HEK293 (cell line): ENCODE results near the gene GTF2F1.

Experiments
- BCL11A ChIP-seq: fragments of 450-650 bp; formaldehyde crosslinking; IDR thresholded peaks from 2 replicates; pipeline ENCODE4 v1.5.1; 2016; ENCODE audit warnings: low read depth, missing biosample characterization, missing genetic modification characterization
- GFI1B ChIP-seq: fragments of 450-650 bp; formaldehyde crosslinking; IDR thresholded peaks from 2 replicates; pipeline ENCODE4 v1.5.1; 2016; ENCODE audit warnings: missing biosample characterization, missing genetic modification characterization
- RBAK ChIP-seq: fragments of 450-650 bp; formaldehyde crosslinking; IDR thresholded peaks from 2 replicates; pipeline ENCODE4 v1.5.1; 2016; ENCODE audit warnings: missing biosample characterization, missing genetic modification characterization
- SP7 ChIP-seq: fragments of 450-650 bp; formaldehyde crosslinking; IDR thresholded peaks from 2 replicates; pipeline ENCODE4 v1.5.1; 2016; ENCODE audit warnings: missing biosample characterization, missing genetic modification characterization
- WT1 ChIP-seq: fragments of 450-650 bp; formaldehyde crosslinking; IDR thresholded peaks from 2 replicates; pipeline ENCODE4 v1.5.1; 2016; ENCODE audit warnings: missing biosample characterization, missing genetic modification characterization
- ZFHX2 ChIP-seq: fragments of 450-650 bp; formaldehyde crosslinking; conservative IDR thresholded peaks from 2 replicates; pipeline ENCODE4 v1.5.1; 2016; ENCODE audit warnings: missing biosample characterization, missing genetic modification characterization
- ZNF112 ChIP-seq: fragments of 450-650 bp; formaldehyde crosslinking; IDR thresholded peaks from 2 replicates; pipeline ENCODE4 v1.5.0; 2017; ENCODE audit warnings: missing biosample characterization, missing genetic modification characterization
- ZNF146 ChIP-seq: fragments of 450-650 bp; formaldehyde crosslinking; IDR thresholded peaks from 2 replicates; pipeline ENCODE4 v1.5.1; 2016; ENCODE audit warnings: missing biosample characterization, missing genetic modification characterization
- ZNF16 ChIP-seq: fragments of 450-650 bp; formaldehyde crosslinking; IDR thresholded peaks from 2 replicates; pipeline ENCODE4 v1.5.1; 2016; ENCODE audit warnings: low read depth, missing biosample characterization, missing genetic modification characterization
- ZNF184 ChIP-seq: fragments of 450-650 bp; IDR thresholded peaks from 2 replicates; pipeline ENCODE4 v1.5.1; 2018; ENCODE audit warnings: missing biosample characterization, mild to moderate bottlenecking, missing genetic modification characterization
- ZNF202 ChIP-seq: fragments of 450-650 bp; formaldehyde crosslinking; IDR thresholded peaks from 2 replicates; pipeline ENCODE4 v1.5.1; 2016; ENCODE audit warnings: missing biosample characterization, missing genetic modification characterization, borderline replicate concordance
- ZNF266 ChIP-seq: fragments of 450-650 bp; formaldehyde crosslinking; IDR thresholded peaks from 2 replicates; pipeline ENCODE4 v1.5.1; 2016; ENCODE audit warnings: missing biosample characterization, missing genetic modification characterization, low read depth
- ZNF302 ChIP-seq: fragments of 450-650 bp; formaldehyde crosslinking; IDR thresholded peaks from 2 replicates; pipeline ENCODE4 v1.5.1; 2016; ENCODE audit warnings: missing biosample characterization, missing genetic modification characterization, low read depth
- ZNF354C ChIP-seq: fragments of 450-650 bp; formaldehyde crosslinking; IDR thresholded peaks from 2 replicates; pipeline ENCODE4 v1.5.1; 2016; ENCODE audit warnings: missing biosample characterization, missing genetic modification characterization, low read depth, borderline replicate concordance
- ZNF404 ChIP-seq: fragments of 450-650 bp; formaldehyde crosslinking; IDR thresholded peaks from 2 replicates; pipeline ENCODE4 v1.5.1; 2017; ENCODE audit warnings: missing biosample characterization, missing genetic modification characterization
- ZNF416 ChIP-seq: fragments of 450-650 bp; formaldehyde crosslinking; IDR thresholded peaks from 2 replicates; pipeline ENCODE4 v1.5.1; 2016; ENCODE audit warnings: missing biosample characterization, missing genetic modification characterization
- ZNF510 ChIP-seq: fragments of 450-650 bp; formaldehyde crosslinking; IDR thresholded peaks from 2 replicates; pipeline ENCODE4 v1.5.1; 2018; ENCODE audit warnings: mild to moderate bottlenecking, missing genetic modification characterization, missing biosample characterization; ENCODE audit not compliant: insufficient replicate concordance
- ZNF600 ChIP-seq: fragments of 450-650 bp; formaldehyde crosslinking; IDR thresholded peaks from 2 replicates; pipeline ENCODE4 v1.5.1; 2016; ENCODE audit warnings: missing biosample characterization, missing genetic modification characterization
- ZNF785 ChIP-seq: fragments of 450-650 bp; formaldehyde crosslinking; IDR thresholded peaks from 2 replicates; pipeline ENCODE4 v1.5.1; 2016; ENCODE audit warnings: missing biosample characterization, missing genetic modification characterization
- ZNF830 ChIP-seq: fragments of 450-650 bp; IDR thresholded peaks from 2 replicates; pipeline ENCODE4 v1.5.0; 2018; ENCODE audit warnings: missing biosample characterization, missing genetic modification characterization, low read depth, mild to moderate bottlenecking, moderate library complexity
- ZSCAN16 ChIP-seq: fragments of 450-650 bp; formaldehyde crosslinking; IDR thresholded peaks from 2 replicates; pipeline ENCODE4 v1.5.1; 2016; ENCODE audit warnings: missing biosample characterization, missing genetic modification characterization
- TF ChIP-seq, protein P1 (sequence below): fragments of 450-650 bp; formaldehyde crosslinking; IDR thresholded peaks from 2 replicates; pipeline ENCODE4 v1.5.1; 2016; ENCODE audit warnings: missing biosample characterization, missing genetic modification characterization
- TF ChIP-seq, protein P2 (sequence below): fragments of 450-650 bp; formaldehyde crosslinking; IDR thresholded peaks from 2 replicates; pipeline ENCODE4 v1.5.1; 2016; ENCODE audit warnings: missing biosample characterization, missing genetic modification characterization
- TF ChIP-seq, protein P3 (sequence below): fragments of 450-650 bp; formaldehyde crosslinking; IDR thresholded peaks from 2 replicates; pipeline ENCODE4 v1.5.1; 2016; ENCODE audit warnings: missing biosample characterization, missing genetic modification characterization
- TF ChIP-seq, protein P4 (sequence below): fragments of 450-650 bp; formaldehyde crosslinking; IDR thresholded peaks from 2 replicates; pipeline ENCODE4 v1.5.1; 2017; ENCODE audit warnings: missing biosample characterization, missing genetic modification characterization
- TF ChIP-seq, protein P5 (sequence below): fragments of 450-650 bp; formaldehyde crosslinking; IDR thresholded peaks from 2 replicates; pipeline ENCODE4 v1.5.1; 2016; ENCODE audit warnings: missing biosample characterization, missing genetic modification characterization, low read depth
- TF ChIP-seq, protein P6 (sequence below): IDR thresholded peaks from 2 replicates; pipeline ENCODE4 v1.6.1; 2011; ENCODE audit warnings: mild to moderate bottlenecking, low read depth, low read length, borderline replicate concordance

Gene GTF2F1

DNA sequence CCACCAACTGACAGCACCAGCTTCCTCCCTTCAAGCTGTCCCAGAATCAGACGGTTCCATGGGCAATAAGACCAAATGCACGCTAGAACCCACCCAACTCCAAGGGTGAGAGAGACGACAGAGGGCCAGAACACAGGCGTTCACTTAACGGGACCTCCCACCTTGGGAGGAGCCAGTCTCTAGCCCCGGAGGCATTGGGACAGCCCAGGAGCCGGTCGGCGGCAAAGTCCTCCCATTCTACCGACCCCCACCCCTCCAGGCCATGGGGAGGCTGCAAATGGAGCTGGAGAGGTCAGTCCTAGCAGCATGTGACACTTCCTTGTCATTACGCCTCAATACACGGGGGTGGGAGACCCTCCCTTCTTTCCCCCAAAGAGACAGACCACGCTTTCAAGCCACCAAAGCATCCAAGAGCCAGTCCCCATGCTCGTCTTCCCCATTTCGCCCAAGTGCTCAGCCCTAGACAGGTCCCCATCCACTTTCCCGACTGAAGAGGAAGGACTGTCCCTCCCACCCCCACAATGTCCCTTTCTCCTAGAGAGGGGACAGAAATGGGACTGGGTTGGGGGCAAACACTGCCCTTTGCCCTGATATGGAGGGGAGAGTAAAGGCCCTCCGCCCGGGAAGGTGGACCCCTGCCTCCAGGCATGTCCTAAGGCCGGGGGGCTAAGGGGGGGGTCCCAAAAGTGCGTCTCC is 30.7 kb upstream of the GTF2F1 start (continued):
- no peak for TF ChIP-seq ZNF266 (tag by site-specific recombination)
- no peak for TF ChIP-seq BCL11A
- TF ChIP-seq ZNF302 (tag by site-specific recombination): no peak
- TF ChIP-seq, protein P1, sequence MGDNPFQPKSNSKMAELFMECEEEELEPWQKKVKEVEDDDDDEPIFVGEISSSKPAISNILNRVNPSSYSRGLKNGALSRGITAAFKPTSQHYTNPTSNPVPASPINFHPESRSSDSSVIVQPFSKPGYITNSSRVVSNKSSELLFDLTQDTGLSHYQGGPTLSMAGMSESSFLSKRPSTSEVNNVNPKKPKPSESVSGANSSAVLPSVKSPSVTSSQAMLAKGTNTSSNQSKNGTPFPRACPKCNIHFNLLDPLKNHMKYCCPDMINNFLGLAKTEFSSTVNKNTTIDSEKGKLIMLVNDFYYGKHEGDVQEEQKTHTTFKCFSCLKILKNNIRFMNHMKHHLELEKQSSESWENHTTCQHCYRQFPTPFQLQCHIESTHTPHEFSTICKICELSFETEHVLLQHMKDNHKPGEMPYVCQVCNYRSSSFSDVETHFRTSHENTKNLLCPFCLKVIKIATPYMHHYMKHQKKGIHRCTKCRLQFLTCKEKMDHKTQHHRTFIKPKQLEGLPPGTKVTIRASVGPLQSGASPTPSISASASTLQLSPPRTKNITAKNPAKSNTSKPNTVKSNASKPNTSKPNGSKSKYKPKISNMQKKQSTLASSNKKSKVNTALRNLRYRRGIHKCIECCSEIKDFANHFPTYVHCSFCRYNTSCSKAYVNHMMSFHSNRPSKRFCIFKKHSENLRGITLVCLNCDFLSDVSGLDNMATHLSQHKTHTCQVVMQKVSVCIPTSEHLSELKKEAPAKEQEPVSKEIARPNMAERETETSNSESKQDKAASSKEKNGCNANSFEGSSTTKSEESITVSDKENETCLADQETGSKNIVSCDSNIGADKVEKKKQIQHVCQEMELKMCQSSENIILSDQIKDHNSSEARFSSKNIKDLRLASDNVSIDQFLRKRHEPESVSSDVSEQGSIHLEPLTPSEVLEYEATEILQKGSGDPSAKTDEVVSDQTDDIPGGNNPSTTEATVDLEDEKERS (tag by site-specific recombination): no peak
- 0 out of 2 replicates have a peak, but pooled peaks have one; percentile 39 for TF ChIP-seq SP7 (tag by site-specific recombination)
- TF ChIP-seq, protein P2, sequence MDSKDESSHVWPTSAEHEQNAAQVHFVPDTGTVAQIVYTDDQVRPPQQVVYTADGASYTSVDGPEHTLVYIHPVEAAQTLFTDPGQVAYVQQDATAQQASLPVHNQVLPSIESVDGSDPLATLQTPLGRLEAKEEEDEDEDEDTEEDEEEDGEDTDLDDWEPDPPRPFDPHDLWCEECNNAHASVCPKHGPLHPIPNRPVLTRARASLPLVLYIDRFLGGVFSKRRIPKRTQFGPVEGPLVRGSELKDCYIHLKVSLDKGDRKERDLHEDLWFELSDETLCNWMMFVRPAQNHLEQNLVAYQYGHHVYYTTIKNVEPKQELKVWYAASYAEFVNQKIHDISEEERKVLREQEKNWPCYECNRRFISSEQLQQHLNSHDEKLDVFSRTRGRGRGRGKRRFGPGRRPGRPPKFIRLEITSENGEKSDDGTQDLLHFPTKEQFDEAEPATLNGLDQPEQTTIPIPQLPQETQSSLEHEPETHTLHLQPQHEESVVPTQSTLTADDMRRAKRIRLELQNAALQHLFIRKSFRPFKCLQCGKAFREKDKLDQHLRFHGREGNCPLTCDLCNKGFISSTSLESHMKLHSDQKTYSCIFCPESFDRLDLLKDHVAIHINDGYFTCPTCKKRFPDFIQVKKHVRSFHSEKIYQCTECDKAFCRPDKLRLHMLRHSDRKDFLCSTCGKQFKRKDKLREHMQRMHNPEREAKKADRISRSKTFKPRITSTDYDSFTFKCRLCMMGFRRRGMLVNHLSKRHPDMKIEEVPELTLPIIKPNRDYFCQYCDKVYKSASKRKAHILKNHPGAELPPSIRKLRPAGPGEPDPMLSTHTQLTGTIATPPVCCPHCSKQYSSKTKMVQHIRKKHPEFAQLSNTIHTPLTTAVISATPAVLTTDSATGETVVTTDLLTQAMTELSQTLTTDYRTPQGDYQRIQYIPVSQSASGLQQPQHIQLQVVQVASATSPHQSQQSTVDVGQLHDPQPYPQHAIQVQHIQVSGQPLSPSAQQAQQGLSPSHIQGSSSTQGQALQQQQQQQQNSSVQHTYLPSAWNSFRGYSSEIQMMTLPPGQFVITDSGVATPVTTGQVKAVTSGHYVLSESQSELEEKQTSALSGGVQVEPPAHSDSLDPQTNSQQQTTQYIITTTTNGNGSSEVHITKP (tag by site-specific recombination): peak; percentile 77
- no peak for TF ChIP-seq ZNF202 (tag by site-specific recombination)
- TF ChIP-seq, protein P3, sequence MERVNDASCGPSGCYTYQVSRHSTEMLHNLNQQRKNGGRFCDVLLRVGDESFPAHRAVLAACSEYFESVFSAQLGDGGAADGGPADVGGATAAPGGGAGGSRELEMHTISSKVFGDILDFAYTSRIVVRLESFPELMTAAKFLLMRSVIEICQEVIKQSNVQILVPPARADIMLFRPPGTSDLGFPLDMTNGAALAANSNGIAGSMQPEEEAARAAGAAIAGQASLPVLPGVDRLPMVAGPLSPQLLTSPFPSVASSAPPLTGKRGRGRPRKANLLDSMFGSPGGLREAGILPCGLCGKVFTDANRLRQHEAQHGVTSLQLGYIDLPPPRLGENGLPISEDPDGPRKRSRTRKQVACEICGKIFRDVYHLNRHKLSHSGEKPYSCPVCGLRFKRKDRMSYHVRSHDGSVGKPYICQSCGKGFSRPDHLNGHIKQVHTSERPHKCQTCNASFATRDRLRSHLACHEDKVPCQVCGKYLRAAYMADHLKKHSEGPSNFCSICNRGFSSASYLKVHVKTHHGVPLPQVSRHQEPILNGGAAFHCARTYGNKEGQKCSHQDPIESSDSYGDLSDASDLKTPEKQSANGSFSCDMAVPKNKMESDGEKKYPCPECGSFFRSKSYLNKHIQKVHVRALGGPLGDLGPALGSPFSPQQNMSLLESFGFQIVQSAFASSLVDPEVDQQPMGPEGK (tag by site-specific recombination): peak; percentile 74
- TF ChIP-seq, protein P4, sequence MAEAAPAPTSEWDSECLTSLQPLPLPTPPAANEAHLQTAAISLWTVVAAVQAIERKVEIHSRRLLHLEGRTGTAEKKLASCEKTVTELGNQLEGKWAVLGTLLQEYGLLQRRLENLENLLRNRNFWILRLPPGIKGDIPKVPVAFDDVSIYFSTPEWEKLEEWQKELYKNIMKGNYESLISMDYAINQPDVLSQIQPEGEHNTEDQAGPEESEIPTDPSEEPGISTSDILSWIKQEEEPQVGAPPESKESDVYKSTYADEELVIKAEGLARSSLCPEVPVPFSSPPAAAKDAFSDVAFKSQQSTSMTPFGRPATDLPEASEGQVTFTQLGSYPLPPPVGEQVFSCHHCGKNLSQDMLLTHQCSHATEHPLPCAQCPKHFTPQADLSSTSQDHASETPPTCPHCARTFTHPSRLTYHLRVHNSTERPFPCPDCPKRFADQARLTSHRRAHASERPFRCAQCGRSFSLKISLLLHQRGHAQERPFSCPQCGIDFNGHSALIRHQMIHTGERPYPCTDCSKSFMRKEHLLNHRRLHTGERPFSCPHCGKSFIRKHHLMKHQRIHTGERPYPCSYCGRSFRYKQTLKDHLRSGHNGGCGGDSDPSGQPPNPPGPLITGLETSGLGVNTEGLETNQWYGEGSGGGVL (tag by site-specific recombination): peak; percentile 70
- no peak for TF ChIP-seq ZNF404 (tag by site-specific recombination)
- TF ChIP-seq ZSCAN16 (tag by site-specific recombination): no peak
- no peak for TF ChIP-seq ZNF354C (tag by site-specific recombination)
- TF ChIP-seq ZNF830 (tag by site-specific recombination): no peak
- TF ChIP-seq GFI1B (tag by site-specific recombination): no peak
- TF ChIP-seq WT1: no peak
- TF ChIP-seq ZNF112 (tag by site-specific recombination): no peak
- TF ChIP-seq, protein P5, sequence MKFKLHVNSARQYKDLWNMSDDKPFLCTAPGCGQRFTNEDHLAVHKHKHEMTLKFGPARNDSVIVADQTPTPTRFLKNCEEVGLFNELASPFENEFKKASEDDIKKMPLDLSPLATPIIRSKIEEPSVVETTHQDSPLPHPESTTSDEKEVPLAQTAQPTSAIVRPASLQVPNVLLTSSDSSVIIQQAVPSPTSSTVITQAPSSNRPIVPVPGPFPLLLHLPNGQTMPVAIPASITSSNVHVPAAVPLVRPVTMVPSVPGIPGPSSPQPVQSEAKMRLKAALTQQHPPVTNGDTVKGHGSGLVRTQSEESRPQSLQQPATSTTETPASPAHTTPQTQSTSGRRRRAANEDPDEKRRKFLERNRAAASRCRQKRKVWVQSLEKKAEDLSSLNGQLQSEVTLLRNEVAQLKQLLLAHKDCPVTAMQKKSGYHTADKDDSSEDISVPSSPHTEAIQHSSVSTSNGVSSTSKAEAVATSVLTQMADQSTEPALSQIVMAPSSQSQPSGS (tag by site-specific recombination): no peak
- peak; percentile 39; the same call in 1 of the 2 replicates for TF ChIP-seq ZFHX2 (tag by site-specific recombination)
- TF ChIP-seq ZNF146 (tag by site-specific recombination): no peak
- no peak for TF ChIP-seq RBAK (tag by site-specific recombination)
- TF ChIP-seq ZNF416 (tag by site-specific recombination): no peak
- TF ChIP-seq ZNF600 (tag by site-specific recombination): 0 out of 2 replicates have a peak, but pooled peaks have one; percentile 20
- no peak for TF ChIP-seq ZNF785 (tag by site-specific recombination)
- no peak for TF ChIP-seq ZNF16 (tag by site-specific recombination)
- TF ChIP-seq, protein P6, sequence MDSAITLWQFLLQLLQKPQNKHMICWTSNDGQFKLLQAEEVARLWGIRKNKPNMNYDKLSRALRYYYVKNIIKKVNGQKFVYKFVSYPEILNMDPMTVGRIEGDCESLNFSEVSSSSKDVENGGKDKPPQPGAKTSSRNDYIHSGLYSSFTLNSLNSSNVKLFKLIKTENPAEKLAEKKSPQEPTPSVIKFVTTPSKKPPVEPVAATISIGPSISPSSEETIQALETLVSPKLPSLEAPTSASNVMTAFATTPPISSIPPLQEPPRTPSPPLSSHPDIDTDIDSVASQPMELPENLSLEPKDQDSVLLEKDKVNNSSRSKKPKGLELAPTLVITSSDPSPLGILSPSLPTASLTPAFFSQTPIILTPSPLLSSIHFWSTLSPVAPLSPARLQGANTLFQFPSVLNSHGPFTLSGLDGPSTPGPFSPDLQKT: no peak
- no peak for TF ChIP-seq ZNF510
- TF ChIP-seq ZNF184 (tag by site-specific recombination): no peak
